HG03135 (cell line): ENCODE data around the gene MISP.
"Not testable (repeated sequence)": the region's sequence is repeated elsewhere in the genome, so short reads cannot be mapped to it uniquely, and the experiment has no call there.

Experiments used
- ATAC-seq: cut with Tn5 transposase; IDR thresholded peaks from one replicate; pipeline ENCODE4 v1.9.1; 2021; ENCODE audit warnings: mild to moderate bottlenecking, moderate library complexity; ENCODE audit not compliant: unreplicated experiment

Gene MISP

DNA sequence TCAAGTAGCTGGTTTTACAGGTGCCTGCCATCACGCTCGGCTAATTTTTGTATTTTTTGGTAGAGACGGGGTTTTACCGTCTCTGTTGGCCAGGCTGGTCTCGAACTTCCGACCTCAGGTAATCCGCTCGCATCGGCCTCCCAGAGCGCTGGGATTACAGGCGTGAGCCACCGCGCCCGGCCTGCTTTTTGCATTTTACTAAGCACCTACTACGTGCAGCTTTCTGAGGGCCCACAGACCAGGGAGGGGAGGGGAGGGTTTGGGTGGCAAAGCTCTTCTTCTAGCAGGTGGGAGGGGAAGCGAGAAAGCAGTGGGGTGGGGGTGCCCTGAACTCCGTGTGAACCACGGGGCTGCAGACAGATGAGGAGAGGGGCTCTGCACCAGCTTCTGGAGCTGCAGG lies 27.2 kb upstream of the MISP start:
- no peak for ATAC-seq

DNA sequence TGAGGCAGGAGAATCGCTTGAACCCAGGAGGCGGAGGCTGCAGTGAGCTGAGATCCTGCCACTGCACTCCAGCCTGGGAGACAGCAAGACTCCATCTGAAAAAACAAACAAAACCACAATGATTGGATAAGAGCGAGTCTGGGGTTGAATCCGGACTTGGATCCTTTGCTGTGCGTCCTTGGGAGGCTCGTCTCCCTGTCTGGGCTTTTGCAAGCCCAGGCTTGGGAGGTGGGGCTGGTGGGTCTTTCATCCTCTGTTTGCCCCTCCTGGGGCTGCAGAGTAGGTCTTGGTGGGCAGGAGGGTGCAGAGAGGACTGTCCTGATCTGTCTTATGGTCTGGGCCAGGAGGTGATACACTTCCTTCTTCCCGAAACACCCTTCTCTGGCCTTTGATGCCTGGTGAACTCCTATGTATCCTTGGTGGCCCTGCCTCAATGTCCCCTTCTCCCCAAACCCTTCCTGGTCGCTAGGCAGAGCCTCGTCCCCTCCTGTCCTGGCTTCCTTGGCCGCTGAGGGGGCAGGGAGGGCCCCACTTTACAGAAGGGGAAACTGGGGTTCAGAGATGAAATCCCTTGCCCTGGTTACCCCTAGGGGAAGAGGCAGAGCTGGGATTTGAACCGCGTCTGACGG lies 25.3 kb upstream of the MISP start:
- no peak for ATAC-seq

DNA sequence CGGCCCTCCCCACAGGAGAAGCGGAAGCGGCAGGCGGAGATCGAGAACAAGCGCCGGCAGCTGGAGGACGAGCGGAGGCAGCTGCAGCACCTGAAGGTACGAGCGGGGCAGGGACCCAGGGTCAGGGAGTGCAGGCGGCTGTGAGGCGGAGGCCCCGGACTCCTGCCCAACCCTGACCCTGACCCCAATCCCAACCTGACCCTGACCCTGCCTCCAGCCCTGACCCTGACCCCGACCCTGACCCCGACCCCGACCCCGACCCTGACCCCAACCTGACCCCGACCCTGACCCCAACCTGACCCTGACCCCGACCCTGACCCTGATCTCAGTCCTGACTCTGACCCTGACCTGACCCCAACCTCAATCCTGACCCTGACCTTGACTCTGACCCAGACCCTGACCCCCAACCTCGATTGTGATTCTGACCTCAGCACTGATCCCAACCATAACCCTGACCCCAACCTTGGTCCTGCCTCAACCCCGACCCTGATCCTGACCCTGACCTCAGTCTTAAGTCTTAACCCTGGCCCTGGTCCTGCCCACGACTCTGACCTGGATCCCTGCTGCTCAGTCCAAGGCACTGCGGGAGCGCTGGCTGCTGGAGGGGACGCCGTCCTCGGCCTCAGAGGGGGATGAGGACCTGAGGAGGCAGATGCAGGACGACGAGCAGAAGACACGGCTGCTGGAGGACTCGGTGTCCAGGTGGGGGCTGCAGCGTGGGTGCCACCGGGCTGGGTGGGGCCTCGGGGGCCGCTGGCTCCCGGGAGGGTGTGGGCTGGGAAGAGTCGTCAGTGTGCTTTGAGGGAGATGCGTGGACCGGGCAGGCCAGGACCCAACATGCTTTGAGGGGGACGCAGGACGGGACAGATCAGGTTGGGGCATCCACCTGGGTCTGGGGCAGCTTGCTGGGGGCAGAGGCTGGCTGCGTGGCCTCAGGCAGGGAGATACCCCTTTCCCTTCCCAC lies 23.6 kb upstream of the MISP start:
- ATAC-seq, result no peak

DNA sequence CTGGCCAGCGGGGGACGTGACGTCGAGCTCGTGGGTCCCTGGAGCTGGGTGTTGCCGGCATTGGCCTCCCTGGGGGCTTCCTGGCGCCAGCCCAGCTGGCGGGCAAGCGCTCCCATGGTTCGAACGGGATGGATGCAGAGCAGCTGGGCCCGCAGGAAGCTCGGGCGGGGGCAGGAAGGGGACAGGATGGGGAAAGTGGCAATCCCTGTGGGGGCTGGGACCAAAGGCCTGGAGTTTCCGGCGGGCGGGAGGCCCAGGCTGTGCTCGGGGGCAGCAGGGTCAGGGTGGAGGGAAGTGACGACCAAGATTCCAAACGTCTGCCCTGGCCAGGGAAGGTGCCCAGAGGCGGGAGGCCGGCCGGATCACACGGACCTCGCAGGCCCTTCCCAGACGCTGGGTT lies 22.9 kb upstream of the MISP start:
- ATAC-seq, result no peak

DNA sequence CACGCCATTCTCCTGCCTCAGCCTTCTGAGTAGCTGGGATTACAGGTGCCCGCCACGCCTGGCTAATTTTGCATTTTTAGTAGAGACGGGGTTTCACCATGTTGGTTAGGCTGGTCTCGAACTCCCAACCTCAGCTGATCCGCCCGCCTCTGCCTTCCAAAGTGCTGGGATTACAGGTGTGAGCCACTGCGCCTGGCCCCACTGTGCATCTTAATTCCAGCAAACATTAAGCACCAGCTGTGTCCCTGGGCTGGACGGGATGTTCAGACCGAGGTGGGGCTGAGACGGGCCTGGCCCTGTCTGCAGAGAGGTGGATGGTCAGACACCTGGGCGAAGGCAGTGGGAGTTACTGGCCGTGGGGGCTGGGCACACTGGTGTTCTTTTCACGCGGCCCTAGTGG lies 21.3 kb upstream of the MISP start:
- ATAC-seq, result not testable (repeated sequence)

DNA sequence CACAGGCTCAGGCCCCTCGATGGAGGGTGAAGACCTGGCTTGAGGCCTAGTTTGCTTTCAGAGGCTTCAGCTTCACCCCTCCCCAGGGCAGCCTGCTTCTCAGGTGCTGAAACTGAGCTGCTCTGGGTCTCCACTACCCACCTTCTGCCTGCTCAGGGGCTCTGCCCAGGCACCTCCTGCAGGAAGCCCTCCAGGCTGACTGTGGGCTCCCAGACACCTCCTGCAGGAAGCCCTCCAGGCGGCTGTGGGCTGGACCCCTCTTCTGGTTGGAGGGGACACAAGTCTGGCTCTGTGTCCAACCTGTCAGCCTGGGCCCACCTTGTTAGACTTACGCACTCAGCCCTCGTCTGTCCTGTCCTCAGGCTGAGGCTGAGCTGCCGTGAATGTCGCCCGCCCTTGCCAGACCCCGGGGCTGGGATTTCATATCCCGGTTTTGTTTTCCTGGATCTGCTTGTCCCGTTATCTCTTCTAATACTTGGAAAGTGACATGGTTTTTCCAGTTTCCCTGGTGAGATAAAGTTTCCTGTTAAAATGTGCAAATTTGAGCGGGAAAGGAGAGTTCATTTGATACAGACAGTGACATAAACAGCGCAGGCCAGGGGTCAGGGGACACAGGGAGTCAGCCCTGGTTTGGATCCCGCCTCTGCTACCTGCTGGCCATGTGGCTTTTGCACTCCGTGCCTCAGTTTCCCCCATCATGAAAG lies 20.8 kb upstream of the MISP start:
- no peak for ATAC-seq

DNA sequence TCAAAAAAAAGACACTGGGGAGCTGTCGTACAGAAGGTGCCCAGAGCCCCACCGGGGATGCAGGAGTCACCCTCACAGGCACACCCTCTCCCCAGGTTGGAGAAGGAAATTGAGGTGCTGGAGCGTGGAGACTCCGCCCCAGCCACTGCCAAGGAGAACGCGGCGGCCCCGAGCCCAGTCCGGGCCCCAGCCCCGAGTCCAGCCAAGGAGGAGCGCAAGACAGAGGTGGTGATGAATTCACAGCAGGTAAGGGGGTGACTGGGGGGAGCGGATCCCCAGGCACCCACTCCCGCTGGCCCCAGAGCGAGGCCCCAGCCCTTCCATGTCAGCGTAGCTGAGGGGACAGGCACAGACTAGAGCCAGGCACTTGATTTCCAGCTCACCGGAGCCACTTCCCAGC lies 19.9 kb upstream of the MISP start:
- no peak for ATAC-seq

DNA sequence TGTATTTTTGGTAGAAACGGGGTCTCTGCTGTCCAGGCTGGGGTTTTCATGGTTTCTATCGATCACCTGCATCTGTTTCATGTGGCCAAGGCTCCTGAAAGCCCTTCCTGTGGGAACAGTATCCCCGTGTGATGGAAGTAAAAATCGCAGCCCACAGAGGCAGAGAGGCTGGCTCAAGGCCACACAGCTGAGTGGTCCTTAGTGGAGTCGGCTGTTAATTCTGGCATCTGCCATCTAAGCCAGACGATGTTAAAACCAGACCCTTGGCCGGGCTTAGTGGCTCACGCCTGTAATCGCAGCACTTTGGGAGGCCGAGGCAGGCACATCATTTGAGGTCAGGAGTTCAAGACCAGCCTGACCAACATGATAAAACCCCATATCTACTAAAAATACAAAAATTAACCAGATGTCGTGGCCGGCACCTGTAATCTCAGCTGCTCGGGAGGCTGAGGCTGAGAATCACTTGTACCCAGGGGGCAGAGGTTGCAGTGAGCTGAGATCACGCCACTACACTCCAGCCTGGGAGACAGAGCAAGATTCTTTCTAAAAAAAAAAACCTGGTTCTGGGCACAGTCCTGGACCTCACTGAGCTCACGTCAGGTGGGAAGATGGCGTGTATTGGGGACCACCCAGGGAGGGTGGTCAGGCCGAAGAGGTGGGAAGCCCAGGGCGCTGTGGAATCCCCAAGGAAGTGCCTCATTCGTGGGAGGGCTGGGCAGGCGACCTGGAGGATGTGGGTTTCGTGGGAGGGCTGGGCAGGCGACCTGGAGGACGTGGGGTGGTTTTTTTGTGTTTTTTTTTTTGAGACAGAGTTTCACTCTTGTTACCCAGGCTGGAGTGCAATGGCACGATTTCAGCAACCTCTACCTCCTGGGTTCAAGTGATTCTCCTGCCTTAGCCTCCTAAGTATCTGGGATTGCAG lies 18.5 kb upstream of the MISP start:
- ATAC-seq, result no peak

DNA sequence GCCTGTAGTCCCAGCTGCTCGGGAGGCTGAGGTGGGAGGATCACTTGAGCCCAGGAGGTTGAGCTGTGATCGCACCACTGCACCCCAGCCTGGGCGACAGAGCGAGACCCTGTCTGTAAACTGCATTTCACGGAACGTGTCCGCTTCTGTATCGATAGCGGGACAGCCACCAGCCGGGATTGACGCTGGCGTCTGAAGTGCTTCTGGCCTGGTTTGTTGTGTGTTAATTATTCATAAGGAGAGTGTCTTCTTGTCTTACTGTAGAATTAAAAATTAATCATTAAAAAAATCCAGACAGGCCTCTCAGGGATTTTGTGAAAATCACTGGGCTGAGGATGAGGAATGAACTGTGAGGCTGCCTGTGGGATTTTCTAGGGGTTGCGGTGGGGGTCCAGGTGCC lies 16.2 kb upstream of the MISP start:
- no peak for ATAC-seq

DNA sequence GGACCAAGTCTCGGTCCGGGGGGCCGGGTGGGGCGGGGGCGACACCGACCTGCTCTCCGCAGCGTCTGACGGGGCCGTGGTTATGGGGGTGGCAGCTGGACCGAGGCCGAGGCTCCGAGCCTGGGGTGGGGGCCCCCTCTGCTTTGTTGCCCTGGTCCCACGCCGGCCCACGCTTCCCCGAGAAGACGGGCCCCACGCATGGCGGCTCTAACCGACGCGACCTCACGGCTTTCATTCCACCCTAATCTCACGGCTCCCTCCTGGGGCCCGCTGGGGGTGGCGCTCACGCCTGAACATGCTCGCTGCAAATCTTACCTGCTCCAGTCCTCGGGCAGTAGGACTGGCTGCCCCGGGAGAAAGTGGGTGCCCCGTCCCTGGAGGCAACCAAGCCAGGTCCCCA lies 14.8 kb upstream of the MISP start:
- no peak for ATAC-seq

DNA sequence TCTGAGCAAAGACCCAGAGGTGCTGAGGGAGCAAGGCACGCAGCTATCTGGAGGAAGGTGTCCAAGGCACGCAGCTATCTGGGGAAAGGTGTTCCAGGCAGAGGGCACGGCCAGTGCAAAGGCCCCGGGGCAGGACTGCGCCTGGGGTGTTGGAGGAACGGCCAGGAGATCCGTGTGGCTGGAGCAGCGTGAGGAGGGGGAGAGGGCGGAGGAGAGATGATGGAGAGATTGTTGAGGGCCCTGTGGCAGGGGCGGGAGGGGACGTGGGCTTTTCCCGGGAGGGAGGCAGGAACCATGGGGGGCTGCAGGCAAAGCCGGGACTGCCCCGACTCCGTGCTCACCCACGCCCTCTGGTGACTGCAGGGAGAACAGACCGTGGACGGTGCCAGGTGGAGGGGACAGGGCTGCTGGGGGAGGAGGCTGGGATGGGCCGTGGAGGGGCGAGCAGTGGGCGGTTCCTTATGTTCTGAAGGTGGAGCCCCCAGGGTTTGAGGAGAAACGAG lies 13.3 kb upstream of the MISP start:
- no peak for ATAC-seq

DNA sequence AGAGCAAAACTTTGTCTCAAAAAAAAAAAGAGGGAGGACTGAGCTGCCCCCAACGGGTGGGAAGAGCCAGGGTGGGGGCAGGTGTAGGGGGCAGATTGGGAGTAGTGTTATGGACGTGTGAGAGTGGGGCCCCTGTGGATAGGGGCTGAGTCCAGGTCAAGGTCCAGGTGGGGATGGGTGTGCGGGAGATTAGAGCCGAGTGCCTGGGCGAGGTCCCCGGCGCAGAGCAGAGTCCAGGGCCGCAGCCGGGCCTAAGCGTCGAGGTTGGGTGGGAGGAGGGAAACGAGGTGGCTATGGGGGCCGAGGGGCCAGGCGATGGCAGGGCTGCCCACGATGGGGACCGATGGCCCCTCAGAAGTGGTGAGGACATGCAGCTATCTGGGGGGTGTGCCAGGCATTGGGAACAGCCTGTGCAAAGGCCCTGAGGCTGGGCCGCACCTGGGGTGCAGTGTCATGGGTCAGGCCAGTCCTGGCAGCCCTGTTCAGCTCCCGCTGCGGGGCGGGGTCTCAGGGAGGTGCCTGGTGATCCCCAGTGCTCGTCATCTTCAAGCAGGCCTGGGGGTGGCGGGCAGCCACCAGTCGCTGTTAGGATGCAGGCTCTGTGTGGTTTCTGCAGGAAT lies 12.3 kb upstream of the MISP start:
- no peak for ATAC-seq

DNA sequence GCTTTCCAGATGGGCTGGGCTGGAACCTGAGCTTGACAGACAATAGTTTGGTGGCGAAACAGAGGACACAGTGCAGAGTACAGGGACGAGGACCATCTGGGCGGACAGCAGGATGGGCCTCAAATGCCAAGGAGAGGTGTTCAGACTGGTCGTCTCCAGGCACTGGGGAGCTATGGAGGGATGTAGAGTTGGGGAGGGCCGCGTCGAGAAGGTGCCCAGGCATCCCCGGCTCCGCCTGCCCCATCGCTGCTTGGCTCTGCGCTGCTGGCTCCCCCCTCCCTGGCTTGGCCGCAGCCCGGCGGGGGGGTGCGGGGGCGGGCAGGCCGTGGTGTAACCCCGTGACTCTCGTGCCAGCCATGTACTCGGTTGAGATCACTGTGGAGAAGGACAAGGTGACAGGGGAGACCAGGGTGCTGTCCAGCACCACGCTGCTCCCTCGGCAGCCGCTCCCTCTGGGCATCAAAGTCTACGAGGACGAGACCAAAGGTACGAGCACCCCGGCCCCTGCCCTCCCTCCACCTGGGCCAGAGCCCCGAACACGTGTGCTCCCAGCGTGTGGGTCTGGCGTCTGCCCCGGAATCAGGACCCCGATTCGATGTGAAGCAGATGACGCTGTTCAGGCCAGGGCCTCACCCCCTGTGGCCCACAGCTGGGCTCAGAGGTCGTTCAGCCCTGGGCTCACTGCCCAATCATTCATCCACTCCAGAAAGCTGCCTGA lies 10.8 kb upstream of the MISP start:
- no peak for ATAC-seq

DNA sequence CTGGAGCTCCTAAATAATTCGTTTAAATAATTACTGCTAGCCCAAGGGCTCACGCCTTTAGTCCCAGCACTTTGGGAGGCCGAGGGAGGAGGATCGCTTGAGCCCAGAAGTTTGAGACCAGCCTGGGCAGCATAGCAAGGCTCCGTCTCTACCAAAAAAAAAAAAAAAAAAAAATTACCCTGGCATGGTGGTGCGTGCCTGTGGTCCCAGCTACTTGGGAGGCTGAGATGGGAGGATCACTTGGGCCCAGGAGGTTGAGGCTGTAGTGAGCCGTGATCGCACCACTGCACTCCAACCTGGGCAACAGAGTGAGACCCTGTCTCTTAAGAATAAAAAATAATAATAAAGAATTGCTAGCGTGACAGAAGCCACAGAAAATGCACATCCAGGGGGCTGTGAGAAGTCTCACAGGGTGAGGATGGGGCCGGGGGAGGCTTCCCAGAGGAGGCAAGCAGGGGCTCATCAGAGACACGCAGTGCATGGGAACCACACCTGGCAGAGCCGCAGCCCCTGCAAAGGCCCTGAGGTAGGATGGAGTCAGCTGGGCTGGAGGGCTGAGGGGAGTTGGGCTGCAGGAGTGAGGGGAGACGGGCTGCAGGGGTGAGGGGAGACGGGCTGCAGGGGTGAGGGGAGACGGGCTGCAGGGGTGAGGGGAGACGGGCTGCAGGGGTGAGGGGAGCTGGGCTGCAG lies 10.0 kb upstream of the MISP start:
- ATAC-seq, result not testable (repeated sequence)

DNA sequence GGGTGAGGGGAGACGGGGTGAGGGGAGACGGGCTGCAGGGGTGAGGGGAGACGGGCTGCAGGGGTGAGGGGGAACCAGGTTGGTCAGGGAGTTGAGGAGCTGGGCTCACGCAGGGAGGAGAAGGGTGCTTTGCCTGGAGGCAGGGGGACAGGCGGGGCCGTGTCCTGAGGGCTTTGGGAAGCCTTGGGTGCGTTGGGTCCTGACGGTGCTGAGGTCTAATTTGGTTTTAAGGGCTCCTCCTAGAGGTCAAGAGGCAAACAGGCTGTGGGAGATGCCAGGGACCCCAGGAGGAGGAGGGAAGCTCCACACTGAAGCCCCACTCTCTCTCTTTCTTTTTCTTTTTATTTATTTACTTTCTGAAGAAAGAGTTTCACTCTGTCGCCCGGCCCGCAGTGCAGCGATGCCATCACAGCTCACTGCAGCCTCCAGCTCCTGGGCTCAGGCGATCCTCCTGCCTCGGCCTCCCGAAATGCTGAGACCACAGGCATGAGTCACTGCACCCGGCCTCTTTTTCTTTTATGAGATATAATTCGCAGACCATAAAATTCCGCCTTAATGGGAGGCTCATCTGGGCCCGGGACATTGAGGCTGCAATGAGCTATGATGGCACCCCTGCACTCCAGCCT lies 9.3 kb upstream of the MISP start:
- ATAC-seq, result no peak

DNA sequence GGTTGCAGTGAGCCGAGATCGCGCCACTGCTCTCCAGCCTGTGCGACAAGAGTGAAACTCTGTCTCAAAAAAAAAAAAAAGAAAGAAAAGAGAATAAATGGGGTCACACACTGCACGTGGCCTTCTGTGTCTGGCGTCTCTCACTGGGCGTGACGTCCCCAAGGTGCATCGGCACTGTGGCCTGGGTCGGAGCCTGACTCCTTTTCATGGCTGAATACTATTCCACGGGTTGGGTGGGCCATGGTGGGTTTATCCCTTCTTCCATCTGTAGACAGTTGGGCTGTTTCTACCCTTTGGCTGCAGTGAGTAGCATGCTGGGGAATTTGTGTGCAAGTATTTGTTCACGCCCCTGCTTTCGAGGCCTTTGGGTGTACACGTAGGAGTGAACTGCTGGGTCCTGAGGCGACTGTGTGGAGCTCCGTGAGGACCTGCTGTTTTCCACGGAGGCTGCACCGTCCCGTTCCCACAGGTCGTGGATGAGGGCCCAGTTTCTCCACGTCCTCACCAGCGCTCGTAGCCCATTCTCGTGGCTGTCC lies 8.3 kb upstream of the MISP start:
- no peak for ATAC-seq

DNA sequence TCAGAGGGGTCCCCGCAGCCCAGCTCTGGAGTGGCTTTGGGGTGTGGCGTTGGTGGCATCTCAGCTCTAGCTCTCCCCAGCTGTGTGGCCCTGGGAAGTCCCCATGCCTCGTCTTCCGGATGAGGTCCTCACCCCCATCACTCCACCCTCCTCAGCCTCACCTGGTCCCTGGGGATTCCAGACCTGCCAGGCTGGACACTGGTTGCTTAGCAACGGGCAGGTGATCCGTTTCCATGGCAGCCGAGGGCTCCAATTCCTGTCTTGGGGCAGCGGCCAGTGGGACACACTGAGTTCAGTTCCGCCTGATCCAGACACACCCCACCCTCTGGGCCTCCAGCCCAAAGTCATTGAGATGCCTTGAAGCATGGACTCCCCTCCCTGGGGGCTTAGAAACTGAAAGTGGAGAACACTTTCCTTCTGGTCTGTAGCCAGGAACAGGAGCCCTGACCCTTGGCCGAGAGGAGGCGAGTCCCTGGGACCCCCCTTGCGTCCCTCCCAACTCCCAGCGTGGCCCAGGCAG lies 7.7 kb upstream of the MISP start:
- ATAC-seq, result no peak

DNA sequence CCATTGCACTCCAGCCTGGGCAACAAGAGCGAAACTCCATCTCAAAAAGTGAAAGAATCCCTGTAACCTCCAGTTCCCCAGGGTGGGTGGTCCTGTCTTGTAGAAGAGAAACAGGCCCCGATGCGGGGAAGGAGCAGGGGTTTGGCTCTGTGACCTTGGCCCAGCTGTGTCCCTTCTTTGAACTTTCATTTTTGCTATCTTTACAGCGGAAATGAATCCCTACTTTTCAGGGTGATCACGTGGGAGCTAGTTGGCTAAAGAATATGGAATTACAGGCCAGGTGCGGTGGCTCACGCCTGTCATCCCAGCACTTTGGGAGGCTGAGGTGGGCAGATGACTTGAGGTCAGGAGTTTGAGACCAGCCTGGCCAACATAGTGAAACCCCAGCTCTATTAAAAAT lies 5.8 kb upstream of the MISP start:
- ATAC-seq, result not testable (repeated sequence)
